Lower leg skin (tissue), 3 donors: ENCODE measurements around the gene IMP4.

Source experiments
- POLR2A ChIP-seq, 2 donors: fragments of 450-650 bp; IDR thresholded peaks; one replicate each; pipeline ENCODE4 v1.6.1; 2016 to 2017; ENCODE audit warnings: antibody characterized with exemption in 2 of 2, mild to moderate bottlenecking in 1 of 2, moderate library complexity in 1 of 2
- TF ChIP-seq, protein P1 (sequence below), 3 donors: fragments of 450-650 bp; IDR thresholded peaks; one replicate each; pipeline ENCODE4 v1.5.1; 2016; ENCODE audit warnings: antibody characterized with exemption in 3 of 3, mild to moderate bottlenecking in 3 of 3, moderate library complexity in 2 of 3

DNA sequence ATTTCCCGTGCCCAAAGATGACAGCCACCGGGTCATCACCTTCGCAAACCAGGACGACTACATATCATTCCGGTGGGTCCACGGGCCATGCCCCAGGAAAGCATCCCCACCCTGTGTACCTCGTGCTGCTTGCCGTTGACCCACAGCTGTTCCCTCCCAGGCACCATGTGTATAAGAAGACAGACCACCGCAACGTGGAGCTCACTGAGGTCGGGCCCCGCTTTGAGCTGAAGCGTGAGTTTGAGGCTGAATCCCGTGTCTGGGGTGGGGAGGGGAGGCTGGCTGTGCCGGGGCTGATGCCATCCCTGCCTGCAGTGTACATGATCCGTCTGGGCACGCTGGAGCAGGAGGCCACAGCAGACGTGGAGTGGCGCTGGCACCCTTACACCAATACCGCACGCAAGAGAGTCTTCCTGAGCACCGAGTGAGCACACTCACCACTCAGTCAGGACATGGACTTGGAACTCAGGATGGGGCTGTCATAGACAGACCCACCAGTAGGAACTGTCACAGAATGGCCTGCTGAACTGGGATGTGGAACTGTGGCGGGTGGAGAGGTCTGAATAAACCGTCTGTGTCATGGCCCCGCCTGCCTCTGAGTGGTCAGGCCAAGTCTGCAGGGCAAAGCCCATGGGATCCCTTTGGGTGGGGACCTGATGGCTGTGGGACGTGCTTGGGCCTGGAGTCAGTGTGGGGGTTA is 3.5 kb downstream of the IMP4 start:
- TF ChIP-seq, protein P1, sequence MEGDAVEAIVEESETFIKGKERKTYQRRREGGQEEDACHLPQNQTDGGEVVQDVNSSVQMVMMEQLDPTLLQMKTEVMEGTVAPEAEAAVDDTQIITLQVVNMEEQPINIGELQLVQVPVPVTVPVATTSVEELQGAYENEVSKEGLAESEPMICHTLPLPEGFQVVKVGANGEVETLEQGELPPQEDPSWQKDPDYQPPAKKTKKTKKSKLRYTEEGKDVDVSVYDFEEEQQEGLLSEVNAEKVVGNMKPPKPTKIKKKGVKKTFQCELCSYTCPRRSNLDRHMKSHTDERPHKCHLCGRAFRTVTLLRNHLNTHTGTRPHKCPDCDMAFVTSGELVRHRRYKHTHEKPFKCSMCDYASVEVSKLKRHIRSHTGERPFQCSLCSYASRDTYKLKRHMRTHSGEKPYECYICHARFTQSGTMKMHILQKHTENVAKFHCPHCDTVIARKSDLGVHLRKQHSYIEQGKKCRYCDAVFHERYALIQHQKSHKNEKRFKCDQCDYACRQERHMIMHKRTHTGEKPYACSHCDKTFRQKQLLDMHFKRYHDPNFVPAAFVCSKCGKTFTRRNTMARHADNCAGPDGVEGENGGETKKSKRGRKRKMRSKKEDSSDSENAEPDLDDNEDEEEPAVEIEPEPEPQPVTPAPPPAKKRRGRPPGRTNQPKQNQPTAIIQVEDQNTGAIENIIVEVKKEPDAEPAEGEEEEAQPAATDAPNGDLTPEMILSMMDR (IDR thresholded peaks at IDR 0.05) = no peak
- no peak for TF ChIP-seq POLR2A (IDR thresholded peaks at IDR 0.05)
